ENCODE measurements around the gene PCED1B. TPM values are rescaled to one million over a fixed set of nuclear protein-coding genes. Genes with fewer than 3 reads are reported as not detected.

PCED1B gene
- total RNA-seq, 1 experiment from 2014 or later: 3.3 TPM

DNA sequence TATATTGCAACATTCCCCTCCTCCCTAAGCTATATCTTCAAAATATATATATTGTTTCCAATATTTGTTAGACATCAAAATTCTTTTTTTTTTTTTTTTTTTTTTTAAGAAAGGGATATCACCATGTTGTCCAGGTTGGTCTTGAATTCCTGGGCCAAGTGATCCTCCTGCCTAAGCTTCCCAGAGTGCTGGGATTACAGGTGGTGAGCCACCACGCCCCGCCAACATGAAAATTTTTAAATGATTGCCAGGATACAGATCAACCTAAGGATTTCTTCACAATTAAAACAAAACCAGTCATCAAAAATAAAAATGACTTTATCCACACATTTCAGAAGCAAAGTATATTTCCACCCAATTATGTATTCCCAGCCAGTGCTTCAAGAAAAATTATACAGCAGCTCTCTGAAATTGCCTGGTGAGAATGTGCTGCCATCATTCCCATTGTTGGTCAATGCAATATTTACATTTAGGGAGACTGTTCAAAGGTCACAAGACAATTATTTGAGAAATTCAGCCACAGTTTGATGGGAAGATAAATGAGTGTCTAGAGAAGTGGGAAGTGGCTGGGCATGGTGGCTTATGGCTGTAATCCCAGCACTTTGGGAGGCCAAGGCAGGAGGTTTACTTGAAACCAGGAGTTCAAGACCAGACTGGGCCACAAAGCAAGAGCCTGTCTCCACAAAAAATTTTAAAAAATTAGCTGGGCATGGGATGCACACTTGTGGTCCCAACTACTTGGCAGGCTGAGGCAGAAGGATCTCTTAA lies 142.0 kb downstream of the PCED1B start:
- Histone ChIP-seq H3K18ac (ENCODE audit: insufficient read length, low read depth, low read length) (no peak overlapping the region), H3K27ac (ENCODE audit: insufficient read length, low read depth, low read length) (no peak overlapping the region), H3K9me3 (ENCODE audit: control insufficient read depth, low read depth, low read length) (no peaks in the 10 kb centered on the region), H3K56ac (ENCODE audit: insufficient read length, low read depth, low read length) (no peak overlapping the region), H2AK5ac (ENCODE audit: insufficient read length, low read length) (no peak overlapping the region), H2BK12ac (ENCODE audit: insufficient read length, low read depth, low read length) (no peak overlapping the region), H2BK120ac (ENCODE audit: low read depth, low read length, poor library complexity, severe bottlenecking) (no peak overlapping the region), H3K23ac (ENCODE audit: insufficient read length, low read depth, low read length) (no peak overlapping the region), H4K91ac (ENCODE audit: insufficient read length, low read depth, low read length) (no peak overlapping the region), H3T11ph (ENCODE audit: low read length) (no peak overlapping the region), H3K23me2 (ENCODE audit: insufficient read length, low read depth, low read length, poor library complexity, severe bottlenecking) (no peaks in the 10 kb centered on the region), H4K5ac (ENCODE audit: insufficient read length, low read depth, low read length) (no peak overlapping the region), H3K4me1 (ENCODE audit: insufficient read depth, low read length) (peaks cover 6% of the 10 kb centered on the region; the same call in 1 of the 2 replicates), H3K4ac (ENCODE audit: low read depth, low read length) (no peak overlapping the region), H3K14ac (ENCODE audit: insufficient read depth, low read length) (no peak overlapping the region), H3K79me1 (ENCODE audit: insufficient read depth, low read depth, low read length, poor library complexity, severe bottlenecking) (no peaks in the 10 kb centered on the region), H3K79me2 (ENCODE audit: insufficient read depth, low read length) (no peaks in the 10 kb centered on the region), H4K20me1 (ENCODE audit: control insufficient read depth, insufficient read depth, insufficient read length) (no peaks in the 10 kb centered on the region), H3K9ac (ENCODE audit: extremely low read depth, insufficient read length, low read length) (no peak overlapping the region), H2AFZ (ENCODE audit: low read length) (no peak overlapping the region), H2BK5ac (ENCODE audit: insufficient read length, low read length) (no peak overlapping the region), H4K8ac (replicated peaks; ENCODE audit: insufficient read length, low read depth, low read length) (no peak overlapping the region), H3K27me3 (ENCODE audit: insufficient read depth, low read length) (no peaks in the 10 kb centered on the region), H2BK15ac (ENCODE audit: low read depth, low read length) (no peak overlapping the region), H3K4me2 (ENCODE audit: insufficient read depth, insufficient read length, low read length) (no peak overlapping the region), H2BK20ac (ENCODE audit: low read depth, low read length, poor library complexity, severe bottlenecking) (no peak overlapping the region)
- DNase-seq: no peak
- Mint-ChIP-seq H3K27ac (peak overlapping the region; percentile 38 to 74 (median 54); a peak in 4 of 7 replicates), H3K36me3 (ENCODE audit: insufficient read depth in 1 of 3, low read depth in 3 of 3) (no peaks in the 10 kb centered on the region), H3K4me1 (peaks cover 52 to 56% of the 10 kb centered on the region in 2 experiments), H3K9me3 (no peaks in the 10 kb centered on the region), H3K4me3 (no peak overlapping the region), H3K27me3 (ENCODE audit: low read depth) (no peaks in the 10 kb centered on the region)
- WGBS (ENCODE audit: extremely low coverage, insufficient read length, low lambda C conversion rate): no CpG with 5 or more reads among the region's 2 CpGs
- TF ChIP-seq, protein P1, sequence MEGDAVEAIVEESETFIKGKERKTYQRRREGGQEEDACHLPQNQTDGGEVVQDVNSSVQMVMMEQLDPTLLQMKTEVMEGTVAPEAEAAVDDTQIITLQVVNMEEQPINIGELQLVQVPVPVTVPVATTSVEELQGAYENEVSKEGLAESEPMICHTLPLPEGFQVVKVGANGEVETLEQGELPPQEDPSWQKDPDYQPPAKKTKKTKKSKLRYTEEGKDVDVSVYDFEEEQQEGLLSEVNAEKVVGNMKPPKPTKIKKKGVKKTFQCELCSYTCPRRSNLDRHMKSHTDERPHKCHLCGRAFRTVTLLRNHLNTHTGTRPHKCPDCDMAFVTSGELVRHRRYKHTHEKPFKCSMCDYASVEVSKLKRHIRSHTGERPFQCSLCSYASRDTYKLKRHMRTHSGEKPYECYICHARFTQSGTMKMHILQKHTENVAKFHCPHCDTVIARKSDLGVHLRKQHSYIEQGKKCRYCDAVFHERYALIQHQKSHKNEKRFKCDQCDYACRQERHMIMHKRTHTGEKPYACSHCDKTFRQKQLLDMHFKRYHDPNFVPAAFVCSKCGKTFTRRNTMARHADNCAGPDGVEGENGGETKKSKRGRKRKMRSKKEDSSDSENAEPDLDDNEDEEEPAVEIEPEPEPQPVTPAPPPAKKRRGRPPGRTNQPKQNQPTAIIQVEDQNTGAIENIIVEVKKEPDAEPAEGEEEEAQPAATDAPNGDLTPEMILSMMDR (conservative IDR thresholded peaks at IDR 0.05): no peak
